GM23248 (cell line): Measurements from ENCODE around the gene TLR1.

ENCODE experiments used
- EZH2 ChIP-seq: fragments of 200-600 bp; sonication (generic); IDR thresholded peaks from 2 replicates; pipeline ENCODE4 v1.6.1; 2018; ENCODE audit warnings: antibody characterized with exemption, mild to moderate bottlenecking; ENCODE audit not compliant: insufficient read depth, poor library complexity, severe bottlenecking
- EZH2phosphoT487 ChIP-seq: fragments of 200-600 bp; sonication (generic); IDR thresholded peaks from 2 replicates; pipeline ENCODE4 v1.6.1; 2018; ENCODE audit warnings: antibody characterized with exemption, moderate library complexity, mild to moderate bottlenecking, low read depth; ENCODE audit not compliant: insufficient read depth

DNA sequence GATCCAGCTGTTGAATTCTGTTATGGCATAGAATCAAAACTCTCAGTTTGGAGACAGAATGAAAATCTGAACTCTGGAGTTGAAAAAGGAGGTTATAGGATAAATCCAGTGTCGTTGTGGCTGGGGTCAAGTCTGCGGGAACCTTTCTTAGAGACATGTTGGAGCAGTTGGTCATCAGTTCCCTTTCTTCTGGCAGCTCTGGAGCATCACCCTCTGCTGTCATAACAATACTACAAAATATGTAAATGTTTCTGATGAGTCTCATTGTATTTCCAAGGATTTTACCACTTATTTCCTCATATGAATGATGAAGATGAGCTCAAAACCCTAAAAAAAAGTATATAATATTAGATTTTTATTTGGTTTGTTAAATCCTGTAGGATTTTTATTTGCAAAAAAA is 29.3 kb downstream of the TLR1 start:
- TF ChIP-seq EZH2phosphoT487 (no peak), EZH2 (no peak)
